Skeletal muscle satellite cell (primary cell): ENCODE measurements around the gene NECAB3.
"Not testable (repeated sequence)": the region's sequence is repeated elsewhere in the genome, so short reads cannot be mapped to it uniquely, and the experiment has no call there.

Source experiments
- H3K27me3 ChIP-seq: 2 replicates; pipeline ENCODE4 v1.7.0; 2013; ENCODE audit warnings: low read length; ENCODE audit not compliant: control insufficient read depth, insufficient read depth
- H3K36me3 ChIP-seq: 2 replicates; pipeline ENCODE4 v1.7.0; 2013; ENCODE audit warnings: mild to moderate bottlenecking, control low read depth, low read length; ENCODE audit not compliant: insufficient read depth
- H3K4me1 ChIP-seq: 2 replicates; pipeline ENCODE4 v1.7.0; 2013; ENCODE audit warnings: low read length; ENCODE audit not compliant: control insufficient read depth, insufficient read depth
- H3K4me2 ChIP-seq: 2 replicates; pipeline ENCODE4 v1.7.0; 2013; ENCODE audit warnings: mild to moderate bottlenecking, low read length
- H3K4me3 ChIP-seq: 2 replicates; pipeline ENCODE4 v1.7.0; 2013; ENCODE audit warnings: low read length
- H3K9ac ChIP-seq: 2 replicates; pipeline ENCODE4 v1.7.0; 2013; ENCODE audit warnings: mild to moderate bottlenecking, low read depth, low read length, moderate library complexity
- H3K9me3 ChIP-seq: replicated peaks from 2 replicates; pipeline ENCODE4 v1.7.0; 2013; ENCODE audit warnings: mild to moderate bottlenecking, control low read depth, low read length

The NECAB3 gene

DNA sequence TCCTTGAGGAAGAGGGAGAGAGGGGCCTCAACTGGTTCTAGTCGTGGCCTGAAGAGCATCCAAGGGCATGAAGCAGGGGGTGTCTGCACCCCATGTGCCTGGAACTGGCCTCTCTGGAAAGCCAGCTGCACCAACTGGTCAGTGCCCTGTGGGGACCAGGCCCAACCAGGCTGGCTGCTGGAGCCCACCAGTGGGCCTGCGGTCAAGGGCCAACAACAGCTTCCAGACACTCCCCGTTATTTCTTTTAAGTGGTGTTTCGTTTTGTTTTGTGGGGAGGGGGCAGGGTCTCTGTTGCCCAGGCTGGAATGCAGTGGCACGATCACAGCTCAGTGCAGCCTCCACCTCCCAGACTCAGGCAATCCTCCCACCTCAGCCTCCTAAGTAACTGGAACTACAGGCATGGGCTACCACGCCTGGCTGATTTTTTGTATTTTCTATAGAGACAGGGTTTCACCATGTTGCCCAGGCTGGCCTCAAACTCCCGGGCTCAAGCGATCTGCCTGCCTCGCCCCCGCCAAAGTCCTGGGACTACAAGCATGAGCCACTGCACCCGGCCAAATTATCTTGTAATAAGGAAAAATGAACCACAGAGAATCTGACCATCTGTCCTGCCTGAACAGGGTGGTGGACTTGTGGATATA lies 24.0 kb downstream of the NECAB3 start:
- peaks cover 27% of the 10 kb centered on the region for H3K27me3 ChIP-seq
- no peak overlapping the region for H3K9ac ChIP-seq
- peaks cover 25% of the 10 kb centered on the region for H3K4me1 ChIP-seq
- no peak overlapping the region for H3K4me3 ChIP-seq
- H3K36me3 ChIP-seq: peaks cover 6% of the 10 kb centered on the region
- H3K4me2 ChIP-seq: no peak overlapping the region
- H3K9me3 ChIP-seq: no peaks in the 10 kb centered on the region

DNA sequence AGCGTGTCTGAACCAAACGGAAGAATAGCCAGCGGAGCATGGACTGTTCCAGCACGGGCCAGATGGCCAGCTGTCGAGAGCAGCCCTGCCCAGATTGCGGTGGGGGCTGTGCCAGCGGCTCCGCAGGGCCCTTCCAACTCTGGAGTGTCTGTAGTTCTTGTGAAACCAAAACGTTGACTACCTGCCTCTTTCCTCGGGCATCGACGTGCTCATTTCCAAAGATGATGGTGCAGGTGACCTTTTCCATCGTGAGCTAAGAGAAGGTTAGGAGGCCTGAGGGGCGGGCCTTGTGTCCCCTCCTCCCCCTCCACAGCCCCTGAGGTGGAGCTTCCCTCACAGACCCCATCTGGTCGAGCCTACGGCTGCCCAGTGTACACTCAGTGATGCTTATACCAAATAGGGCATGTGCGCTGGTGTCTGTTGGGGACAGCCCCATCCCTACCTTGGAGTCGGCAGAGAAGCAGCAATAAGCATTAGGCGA lies 25.0 kb downstream of the NECAB3 start:
- H3K4me3 ChIP-seq: no peak overlapping the region
- H3K36me3 ChIP-seq: peaks cover 16% of the 10 kb centered on the region
- H3K9me3 ChIP-seq: no peaks in the 10 kb centered on the region
- H3K27me3 ChIP-seq: peaks cover 27% of the 10 kb centered on the region
- H3K4me1 ChIP-seq: peaks cover 25% of the 10 kb centered on the region
- no peak overlapping the region for H3K4me2 ChIP-seq
- H3K9ac ChIP-seq: no peak overlapping the region

DNA sequence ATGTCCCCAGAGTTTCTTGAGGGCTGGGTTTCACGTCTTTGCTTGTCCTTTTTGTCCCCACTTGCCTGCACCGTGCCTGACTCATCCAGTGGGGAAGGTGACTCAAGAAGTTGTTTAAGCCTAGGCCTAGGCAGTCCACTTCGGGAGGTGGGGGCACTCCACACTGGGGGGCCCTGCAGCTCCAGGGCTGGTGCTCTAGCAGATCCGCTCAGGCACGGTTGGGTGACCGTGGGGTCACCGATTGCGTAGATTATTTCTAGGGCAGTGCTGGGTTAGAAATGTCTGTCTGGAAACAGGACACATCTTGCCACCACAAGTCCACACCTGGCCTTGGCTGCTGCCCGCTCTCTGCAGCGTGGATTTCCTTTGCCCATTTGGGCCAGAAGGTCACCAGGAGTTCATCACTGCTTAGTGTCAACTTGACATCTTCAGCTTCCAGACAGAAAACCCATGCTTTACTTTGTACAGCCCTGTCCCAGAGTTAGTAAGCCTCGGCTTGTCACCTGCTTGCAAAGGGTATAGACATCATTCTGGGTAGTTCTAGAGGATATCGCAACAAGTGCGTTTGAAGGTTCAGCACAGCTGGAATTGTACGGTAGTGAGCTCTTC lies 25.7 kb downstream of the NECAB3 start:
- Histone ChIP-seq H3K36me3 (peaks cover 17% of the 10 kb centered on the region), H3K4me1 (peaks cover 25% of the 10 kb centered on the region), H3K4me2 (peak overlapping the region; percentile 74), H3K9ac (no peak overlapping the region), H3K27me3 (peaks cover 27% of the 10 kb centered on the region), H3K9me3 (no peaks in the 10 kb centered on the region), H3K4me3 (peak overlapping the region; percentile 9)

DNA sequence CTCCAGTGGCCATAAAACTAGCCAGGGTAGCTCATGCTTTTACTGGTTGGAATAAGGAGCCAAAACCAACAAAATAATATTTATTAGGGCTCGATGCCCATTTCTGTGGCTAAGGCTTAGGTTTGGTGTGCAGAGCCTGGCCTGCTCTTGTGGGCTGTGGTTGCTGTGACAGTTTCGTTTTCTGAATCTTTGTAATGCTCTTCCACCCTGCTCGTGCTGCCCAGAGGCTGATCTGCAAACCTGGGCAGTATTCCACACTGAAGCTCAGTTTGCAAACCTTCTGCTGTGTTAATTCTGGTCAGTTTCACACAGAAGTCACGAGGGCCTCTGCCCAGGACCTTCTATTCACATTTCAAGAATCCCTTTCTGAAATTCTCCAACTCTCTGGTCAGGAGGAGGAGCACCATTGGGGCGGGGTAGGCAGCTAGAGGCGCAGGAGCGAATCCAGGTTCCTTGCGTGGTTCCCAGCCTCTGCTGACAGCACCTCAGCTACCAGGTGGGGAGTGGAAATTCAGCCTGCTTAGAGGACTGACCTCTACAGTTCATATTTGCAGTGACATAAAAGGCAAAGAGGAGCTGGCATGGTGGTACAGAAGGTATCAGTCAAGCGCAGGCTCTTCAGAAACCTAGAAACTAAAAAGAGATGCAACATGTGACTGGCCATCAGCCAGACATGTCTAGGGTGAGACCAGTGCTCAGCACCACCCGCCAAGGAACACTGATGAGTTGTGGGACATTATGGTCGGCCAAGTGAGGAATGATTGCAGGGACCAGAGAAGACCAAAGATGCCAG lies 26.4 kb downstream of the NECAB3 start:
- H3K4me2 ChIP-seq: peak overlapping the region; percentile 74
- peaks cover 25% of the 10 kb centered on the region for H3K4me1 ChIP-seq
- H3K9me3 ChIP-seq: no peaks in the 10 kb centered on the region
- peaks cover 27% of the 10 kb centered on the region for H3K27me3 ChIP-seq
- H3K4me3 ChIP-seq: peak overlapping the region; percentile 9
- peaks cover 17% of the 10 kb centered on the region for H3K36me3 ChIP-seq
- no peak overlapping the region for H3K9ac ChIP-seq

DNA sequence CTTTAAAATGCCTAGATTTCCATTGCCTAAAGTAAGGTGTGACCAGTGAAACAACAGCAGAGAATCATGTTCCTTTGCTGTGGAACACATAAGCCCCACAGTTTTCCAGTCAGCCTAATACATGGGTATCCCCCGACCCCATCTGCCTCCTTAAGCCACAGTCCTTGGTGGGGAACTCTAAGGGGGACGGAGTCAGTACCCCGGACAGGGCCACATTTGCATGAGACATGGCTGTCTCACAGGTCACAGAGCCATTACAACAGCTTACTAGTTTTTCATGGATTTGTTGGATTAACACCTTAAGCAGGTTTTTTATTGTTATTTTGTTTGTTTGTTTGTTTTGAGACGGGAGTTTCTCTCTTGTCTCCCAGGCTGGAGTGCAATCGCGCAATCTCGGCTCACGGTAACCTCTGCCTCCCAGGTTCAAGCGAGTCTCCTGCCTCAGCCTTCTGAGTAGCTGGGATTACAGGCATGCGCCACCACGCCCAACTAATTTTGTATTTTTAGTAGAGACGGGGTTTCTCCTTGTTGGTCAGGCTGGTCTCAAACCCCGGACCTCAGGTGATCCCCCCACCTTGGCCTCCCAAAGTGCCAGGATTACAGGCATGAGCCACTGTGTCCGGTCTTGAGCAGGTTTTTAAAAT lies 27.1 kb downstream of the NECAB3 start:
- not testable (repeated sequence) for H3K9ac ChIP-seq, H3K4me2 ChIP-seq
- H3K36me3 ChIP-seq: peaks cover 21% of the 10 kb centered on the region

DNA sequence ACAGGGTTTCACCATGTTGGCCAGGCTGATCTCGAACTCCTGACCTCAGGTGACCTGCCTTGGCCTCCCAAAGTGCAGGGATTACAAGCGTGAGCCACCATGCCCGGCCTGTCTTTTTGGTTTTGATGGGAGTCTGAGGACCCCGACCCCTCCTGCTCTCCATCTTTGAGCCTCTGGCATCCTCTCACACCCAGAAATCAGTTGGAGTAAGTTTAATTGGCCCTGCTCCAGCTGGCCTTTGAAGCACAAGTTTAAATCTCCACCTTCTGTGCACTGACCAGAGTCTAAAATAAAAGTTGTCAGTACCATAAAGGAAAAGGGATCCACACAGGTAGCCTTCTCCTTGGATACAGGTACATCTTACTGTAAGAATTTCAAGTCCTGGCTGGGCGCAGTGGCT lies 28.0 kb downstream of the NECAB3 start:
- no peak overlapping the region for H3K4me3 ChIP-seq
- H3K9me3 ChIP-seq: no peaks in the 10 kb centered on the region
- no peak overlapping the region for H3K9ac ChIP-seq
- H3K27me3 ChIP-seq: peaks cover 19% of the 10 kb centered on the region
- no peak overlapping the region for H3K4me2 ChIP-seq
- peaks cover 25% of the 10 kb centered on the region for H3K36me3 ChIP-seq
- H3K4me1 ChIP-seq: peaks cover 25% of the 10 kb centered on the region

More for the DNA sequence above, 27.1 kb downstream of the NECAB3 start:
- H3K9me3 ChIP-seq, H3K4me3 ChIP-seq: not testable (repeated sequence)
- peaks cover 27% of the 10 kb centered on the region for H3K27me3 ChIP-seq
- peaks cover 25% of the 10 kb centered on the region for H3K4me1 ChIP-seq

DNA sequence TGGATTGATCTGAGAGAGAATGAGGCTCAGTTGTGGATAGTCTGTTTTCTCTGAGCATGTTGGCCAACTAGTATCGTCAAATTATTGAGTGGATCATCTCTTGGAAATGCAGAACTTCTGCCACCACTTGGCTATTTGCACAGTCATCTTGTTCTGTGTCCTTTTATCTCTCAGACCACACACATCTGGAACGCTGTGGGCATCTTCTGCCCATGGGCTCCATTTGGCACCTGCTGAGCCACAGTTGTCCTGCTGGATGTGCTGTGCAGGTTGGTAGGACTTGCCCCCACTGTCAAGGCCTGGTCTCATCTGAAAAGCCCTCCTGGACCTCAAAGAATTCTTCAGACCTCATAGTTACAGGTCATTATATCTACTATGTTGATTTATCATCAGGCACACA lies 28.8 kb downstream of the NECAB3 start:
- Histone ChIP-seq H3K27me3 (peaks cover 13% of the 10 kb centered on the region), H3K4me2 (no peak overlapping the region), H3K9ac (no peak overlapping the region), H3K4me3 (no peak overlapping the region), H3K4me1 (peaks cover 25% of the 10 kb centered on the region), H3K36me3 (peaks cover 29% of the 10 kb centered on the region), H3K9me3 (no peaks in the 10 kb centered on the region)

DNA sequence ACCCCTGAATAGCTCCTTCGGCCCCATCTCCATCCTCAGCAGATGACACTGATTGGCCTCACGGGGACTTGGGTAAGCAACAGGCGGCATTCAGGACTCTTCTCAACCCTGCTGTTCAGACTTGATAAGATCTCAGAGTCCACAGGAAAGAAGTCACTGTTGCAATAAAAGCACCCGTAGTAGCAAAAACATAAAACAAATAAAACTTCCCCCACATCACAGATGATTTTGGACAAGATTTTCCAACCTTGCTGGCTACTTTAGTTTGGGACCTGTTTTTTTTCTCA lies 29.2 kb downstream of the NECAB3 start:
- Histone ChIP-seq H3K9ac (no peak overlapping the region), H3K9me3 (no peaks in the 10 kb centered on the region), H3K4me3 (no peak overlapping the region), H3K36me3 (peaks cover 33% of the 10 kb centered on the region), H3K4me2 (no peak overlapping the region), H3K4me1 (peaks cover 25% of the 10 kb centered on the region), H3K27me3 (peaks cover 12% of the 10 kb centered on the region)

DNA sequence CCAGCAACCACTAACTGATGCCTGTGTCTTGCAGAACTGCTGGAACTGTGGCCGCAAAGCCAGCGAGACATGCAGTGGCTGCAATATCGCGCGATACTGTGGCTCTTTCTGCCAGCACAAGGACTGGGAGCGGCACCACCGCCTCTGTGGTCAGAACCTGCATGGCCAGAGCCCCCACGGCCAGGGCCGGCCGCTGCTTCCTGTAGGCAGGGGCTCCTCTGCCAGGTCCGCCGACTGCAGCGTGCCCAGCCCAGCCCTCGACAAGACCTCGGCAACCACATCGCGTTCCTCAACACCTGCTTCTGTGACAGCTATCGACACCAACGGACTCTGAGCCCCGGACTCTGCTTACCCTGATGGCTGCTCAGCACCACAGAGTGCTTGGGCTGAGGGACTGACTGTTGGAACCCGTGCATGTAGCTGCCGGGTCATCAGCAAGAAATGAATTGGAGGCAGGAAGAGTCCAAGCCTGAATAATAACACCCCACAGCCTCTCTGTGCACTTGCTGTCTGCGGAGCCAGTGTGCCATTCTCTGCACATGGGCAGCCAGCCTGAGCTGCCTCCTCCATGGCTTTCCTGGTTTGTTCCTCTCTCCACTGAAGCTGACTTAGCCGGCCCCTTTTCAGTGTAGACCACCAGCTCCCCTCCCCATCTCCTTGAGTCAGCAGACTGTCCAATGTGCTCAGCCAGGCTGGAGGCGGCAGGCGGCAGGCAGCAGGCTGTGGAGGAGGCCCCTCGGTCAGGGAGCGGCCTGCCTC lies 29.7 kb downstream of the NECAB3 start:
- no peak overlapping the region for H3K9ac ChIP-seq
- H3K27me3 ChIP-seq: peaks cover 9% of the 10 kb centered on the region
- H3K9me3 ChIP-seq: no peaks in the 10 kb centered on the region
- H3K4me3 ChIP-seq: no peak overlapping the region
- H3K36me3 ChIP-seq: peaks cover 34% of the 10 kb centered on the region
- H3K4me1 ChIP-seq: peaks cover 24% of the 10 kb centered on the region
- no peak overlapping the region for H3K4me2 ChIP-seq

DNA sequence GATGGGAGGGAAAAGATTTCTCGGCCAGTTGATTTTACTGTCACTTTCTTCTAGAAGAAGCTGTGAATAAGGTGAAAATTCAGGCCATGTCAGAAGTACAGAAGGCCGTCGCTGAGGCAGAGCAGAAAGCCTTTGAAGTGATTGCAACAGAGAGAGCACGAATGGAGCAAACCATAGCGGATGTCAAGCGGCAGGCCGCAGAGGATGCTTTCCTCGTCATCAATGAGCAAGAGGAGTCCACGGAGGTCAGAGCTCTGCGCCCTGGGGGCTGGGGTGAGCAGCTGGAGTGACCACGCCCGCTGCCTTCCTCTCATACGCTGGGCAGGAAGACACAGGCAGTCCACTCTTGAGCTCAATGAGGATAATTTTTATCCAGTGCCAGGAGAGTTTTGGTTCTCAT lies 33.9 kb downstream of the NECAB3 start:
- H3K36me3 ChIP-seq: peaks cover 43% of the 10 kb centered on the region
- no peak overlapping the region for H3K4me3 ChIP-seq
- no peak overlapping the region for H3K9ac ChIP-seq
- H3K9me3 ChIP-seq: no peaks in the 10 kb centered on the region
- peaks cover under 1% of the 10 kb centered on the region for H3K27me3 ChIP-seq
- no peaks in the 10 kb centered on the region for H3K4me1 ChIP-seq
- no peak overlapping the region for H3K4me2 ChIP-seq

DNA sequence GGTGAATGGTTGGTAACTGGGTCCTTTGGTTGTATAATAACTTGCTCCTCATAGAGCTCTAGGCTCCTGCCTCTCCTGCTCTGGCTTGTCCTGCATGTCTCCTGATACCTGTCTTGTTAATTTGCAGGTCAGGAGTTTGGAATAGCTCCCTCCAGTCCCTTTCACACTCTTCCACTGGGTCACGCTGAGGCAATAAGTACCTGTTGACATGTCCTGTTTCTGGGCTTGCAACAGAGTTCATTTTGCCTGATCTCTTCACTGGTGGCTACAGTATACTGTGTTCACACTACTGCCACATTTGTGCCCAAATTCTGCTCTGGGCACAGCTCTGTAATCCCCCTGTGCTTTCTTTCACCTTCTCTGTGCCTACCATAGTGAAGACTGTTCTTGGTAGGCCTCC lies 37.5 kb downstream of the NECAB3 start:
- Histone ChIP-seq H3K4me1 (no peaks in the 10 kb centered on the region), H3K4me2 (no peak overlapping the region), H3K27me3 (no peaks in the 10 kb centered on the region), H3K4me3 (no peak overlapping the region), H3K9me3 (no peaks in the 10 kb centered on the region), H3K36me3 (peaks cover 31% of the 10 kb centered on the region), H3K9ac (no peak overlapping the region)
